GM19324 (cell line): ENCODE measurements around the gene CCDC201.
"Not testable (repeated sequence)": the region's sequence is repeated elsewhere in the genome, so short reads cannot be mapped to it uniquely, and the experiment has no call there.

Experiments
- ATAC-seq: cut with Tn5 transposase; IDR thresholded peaks from one replicate; pipeline ENCODE4 v1.9.1; 2021; ENCODE audit warnings: mild to moderate bottlenecking, moderate library complexity; ENCODE audit not compliant: unreplicated experiment, low FRiP score

CCDC201 gene

DNA sequence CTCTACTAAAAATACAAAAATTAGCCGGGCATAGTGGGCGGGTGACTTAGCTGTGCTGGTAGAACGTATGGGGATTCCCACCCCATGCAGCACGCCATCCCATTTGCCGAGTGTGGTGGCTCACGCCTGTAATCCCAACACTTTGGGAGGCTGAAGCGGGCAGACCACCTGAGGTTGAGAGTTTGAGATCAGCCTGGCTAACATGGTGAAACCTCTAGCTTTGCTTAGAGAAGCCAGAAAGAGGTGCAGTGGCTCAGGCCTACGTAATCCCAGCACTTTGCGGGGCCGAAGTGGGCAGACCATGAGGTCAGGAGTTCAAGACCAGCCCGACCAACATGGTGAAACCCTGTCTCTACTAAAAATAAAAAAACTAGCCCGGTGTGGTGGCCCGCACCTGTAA is 45.2 kb downstream of the CCDC201 start:
- ATAC-seq: not testable (repeated sequence)

DNA sequence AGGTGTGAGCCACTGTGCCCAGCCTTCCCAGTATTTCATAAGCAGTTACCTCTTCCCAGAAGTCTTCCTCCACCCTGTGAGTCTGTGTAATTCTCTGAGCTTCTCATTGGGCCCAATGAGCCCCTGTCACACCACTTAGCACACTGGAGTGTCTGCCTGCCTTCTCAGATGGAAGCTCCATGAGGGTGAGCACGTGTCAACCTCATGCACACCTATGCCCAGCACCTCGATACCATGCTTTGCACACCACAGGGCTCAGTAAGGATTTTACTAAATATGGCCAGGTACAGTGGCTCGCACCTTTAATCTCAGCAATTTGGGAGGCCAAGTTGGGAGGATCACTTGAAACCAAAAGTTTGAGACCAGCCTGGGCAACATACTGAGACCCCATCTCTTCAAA is 46.3 kb downstream of the CCDC201 start:
- not testable (repeated sequence) for ATAC-seq

- not testable (repeated sequence) for ATAC-seq
These were observed 54.1 kb downstream of the CCDC201 start for GRCh38 chr7:45818763-45819162.

GRCh38 chr7:45817913-45818312 is 55.0 kb downstream of the CCDC201 start:
- ATAC-seq: not testable (repeated sequence)

GRCh38 chr7:45817016-45817415 is 55.9 kb downstream of the CCDC201 start:
- ATAC-seq: not testable (repeated sequence)

GRCh38 chr7:45814216-45815118 is 58.4 kb downstream of the CCDC201 start:
- ATAC-seq: not testable (repeated sequence)

DNA sequence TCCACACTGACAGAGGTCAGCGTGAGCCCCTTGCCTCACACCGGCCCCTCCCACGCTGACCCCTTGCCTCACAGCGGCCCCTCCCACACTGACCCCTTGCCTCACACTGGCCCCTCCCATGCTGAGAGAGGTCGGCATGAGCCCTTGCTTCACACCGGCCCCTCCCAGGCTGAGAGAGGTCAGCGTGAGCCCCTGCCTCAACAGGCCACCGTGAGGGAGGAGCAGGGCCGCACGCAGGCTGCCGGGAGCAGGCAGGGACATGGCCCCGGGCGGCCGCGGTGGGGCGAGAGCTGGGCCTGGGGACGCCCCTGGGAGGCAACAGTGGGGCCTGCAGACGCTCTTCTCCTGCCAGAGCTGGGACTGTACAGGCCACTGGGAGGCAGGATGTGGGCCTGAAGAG is 59.1 kb downstream of the CCDC201 start:
- ATAC-seq: not testable (repeated sequence)

DNA sequence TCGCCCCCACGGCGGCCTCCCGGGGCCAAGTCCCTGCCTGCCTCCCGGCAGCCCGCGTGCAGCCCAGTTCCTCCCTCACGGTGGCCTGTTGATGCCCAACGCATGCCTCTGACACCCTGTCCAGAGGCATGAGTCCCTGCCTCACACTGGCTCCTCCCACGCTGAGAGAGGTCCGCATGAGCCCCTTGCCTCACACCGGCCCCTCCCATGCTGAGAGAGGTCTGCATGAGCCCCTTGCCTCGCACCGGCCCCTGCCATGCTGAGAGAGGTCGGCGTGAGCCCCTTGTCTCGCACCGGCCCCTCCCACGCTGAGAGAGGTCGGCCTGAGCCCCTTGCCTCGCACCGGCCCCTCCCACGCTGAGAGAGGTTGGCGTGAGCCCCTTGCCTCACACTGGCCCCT is 59.9 kb downstream of the CCDC201 start:
- ATAC-seq: no peak

DNA sequence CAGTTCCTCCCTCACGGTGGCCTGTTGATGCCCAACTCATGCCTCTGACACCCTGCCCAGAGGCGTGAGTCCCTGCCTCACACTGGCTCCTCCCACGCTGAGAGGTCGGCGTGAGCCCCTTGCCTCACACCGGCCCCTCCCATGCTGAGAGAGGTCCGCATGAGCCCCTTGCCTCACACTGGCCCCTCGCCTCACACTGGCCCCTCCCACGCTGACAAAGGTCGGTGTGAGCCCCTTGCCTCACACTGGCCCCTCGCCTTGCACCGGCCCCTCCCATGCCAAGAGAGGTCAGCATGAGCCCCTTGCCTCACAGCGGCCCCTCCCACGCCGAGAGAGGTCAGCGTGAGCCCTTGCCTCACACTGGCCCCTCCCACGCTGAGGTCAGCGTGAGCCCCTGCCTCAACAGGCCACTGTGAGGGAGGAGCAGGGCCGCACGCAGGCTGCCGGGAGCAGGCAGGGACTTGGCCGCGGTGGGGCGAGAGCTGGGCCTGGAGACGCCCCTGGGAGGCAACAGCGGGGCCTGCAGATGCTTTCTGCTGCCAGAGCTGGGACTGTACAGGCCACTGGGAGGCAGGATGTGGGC is 61.1 kb downstream of the CCDC201 start:
- not testable (repeated sequence) for ATAC-seq

- ATAC-seq: not testable (repeated sequence)
These were observed 62.4 kb downstream of the CCDC201 start for GRCh38 chr7:45810451-45811005.
